Astrocyte of the cerebellum (primary cell): ENCODE results near the gene AP3D1.

Experiments used
- DNase-seq: peaks from one replicate; pipeline ENCODE4 v3.0.0-alpha.2; 2011; ENCODE audit warnings: low read depth
- H3K4me3 ChIP-seq: 2 replicates; pipeline ENCODE4 v1.5.1; 2011; ENCODE audit warnings: mild to moderate bottlenecking, low read depth, low read length, moderate library complexity
- in situ Hi-C: cut with HindIII; loops from 2 replicates; pipeline ENCODE4 v1.10.0; 2017; ENCODE audit warnings: low sequenced_read_pairs
- TF ChIP-seq, protein P1 (sequence below): IDR thresholded peaks from 2 replicates; pipeline ENCODE4 v1.5.1; 2012; ENCODE audit warnings: low read length, low read depth, moderate library complexity, mild to moderate bottlenecking; ENCODE audit errors: missing control alignments

The AP3D1 gene

DNA sequence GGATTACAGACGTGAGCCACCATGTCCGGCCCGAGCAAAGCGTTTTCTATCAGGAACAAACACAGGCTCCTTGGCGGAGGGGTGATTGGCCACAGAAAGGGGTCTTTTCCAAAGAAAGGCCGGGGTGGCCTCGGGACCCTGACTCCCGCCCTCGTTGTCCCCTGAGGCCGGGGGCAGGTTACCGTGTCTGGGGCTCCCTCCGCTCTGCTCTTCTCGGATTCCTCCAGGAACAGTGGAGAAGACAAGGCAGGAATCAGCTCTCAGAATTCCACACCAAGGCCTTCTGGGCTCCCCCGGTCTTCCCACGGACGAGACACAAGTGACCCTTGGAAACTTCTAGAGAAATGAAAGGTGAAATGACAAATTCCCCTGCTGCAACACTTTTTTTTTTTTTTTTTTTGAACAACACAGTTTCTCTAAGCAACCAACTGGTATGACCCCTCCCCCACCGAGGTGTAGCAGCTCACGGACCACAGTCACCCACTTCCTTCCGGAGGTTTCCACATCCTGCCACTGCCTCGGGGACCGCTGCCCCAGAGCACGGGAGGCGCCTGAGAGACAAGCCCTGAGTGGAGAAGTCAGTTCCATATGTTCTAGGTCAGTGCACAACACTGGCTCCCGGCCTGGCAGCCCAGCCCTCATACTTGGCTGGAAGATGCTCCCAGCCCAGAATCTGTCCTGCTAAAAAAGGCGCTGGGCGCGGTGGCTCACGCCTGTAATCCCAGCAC, 66.2 kb downstream of the AP3D1 start:
- H3K4me3 ChIP-seq = no peak overlapping the region
- in situ Hi-C loops = loop anchor here (10.0 kb wide), 1 partner anchor 90 kb away; no protein-coding TSS in a partner anchor
- TF ChIP-seq, protein P1, sequence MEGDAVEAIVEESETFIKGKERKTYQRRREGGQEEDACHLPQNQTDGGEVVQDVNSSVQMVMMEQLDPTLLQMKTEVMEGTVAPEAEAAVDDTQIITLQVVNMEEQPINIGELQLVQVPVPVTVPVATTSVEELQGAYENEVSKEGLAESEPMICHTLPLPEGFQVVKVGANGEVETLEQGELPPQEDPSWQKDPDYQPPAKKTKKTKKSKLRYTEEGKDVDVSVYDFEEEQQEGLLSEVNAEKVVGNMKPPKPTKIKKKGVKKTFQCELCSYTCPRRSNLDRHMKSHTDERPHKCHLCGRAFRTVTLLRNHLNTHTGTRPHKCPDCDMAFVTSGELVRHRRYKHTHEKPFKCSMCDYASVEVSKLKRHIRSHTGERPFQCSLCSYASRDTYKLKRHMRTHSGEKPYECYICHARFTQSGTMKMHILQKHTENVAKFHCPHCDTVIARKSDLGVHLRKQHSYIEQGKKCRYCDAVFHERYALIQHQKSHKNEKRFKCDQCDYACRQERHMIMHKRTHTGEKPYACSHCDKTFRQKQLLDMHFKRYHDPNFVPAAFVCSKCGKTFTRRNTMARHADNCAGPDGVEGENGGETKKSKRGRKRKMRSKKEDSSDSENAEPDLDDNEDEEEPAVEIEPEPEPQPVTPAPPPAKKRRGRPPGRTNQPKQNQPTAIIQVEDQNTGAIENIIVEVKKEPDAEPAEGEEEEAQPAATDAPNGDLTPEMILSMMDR = no peak
- no peak for DNase-seq

DNA sequence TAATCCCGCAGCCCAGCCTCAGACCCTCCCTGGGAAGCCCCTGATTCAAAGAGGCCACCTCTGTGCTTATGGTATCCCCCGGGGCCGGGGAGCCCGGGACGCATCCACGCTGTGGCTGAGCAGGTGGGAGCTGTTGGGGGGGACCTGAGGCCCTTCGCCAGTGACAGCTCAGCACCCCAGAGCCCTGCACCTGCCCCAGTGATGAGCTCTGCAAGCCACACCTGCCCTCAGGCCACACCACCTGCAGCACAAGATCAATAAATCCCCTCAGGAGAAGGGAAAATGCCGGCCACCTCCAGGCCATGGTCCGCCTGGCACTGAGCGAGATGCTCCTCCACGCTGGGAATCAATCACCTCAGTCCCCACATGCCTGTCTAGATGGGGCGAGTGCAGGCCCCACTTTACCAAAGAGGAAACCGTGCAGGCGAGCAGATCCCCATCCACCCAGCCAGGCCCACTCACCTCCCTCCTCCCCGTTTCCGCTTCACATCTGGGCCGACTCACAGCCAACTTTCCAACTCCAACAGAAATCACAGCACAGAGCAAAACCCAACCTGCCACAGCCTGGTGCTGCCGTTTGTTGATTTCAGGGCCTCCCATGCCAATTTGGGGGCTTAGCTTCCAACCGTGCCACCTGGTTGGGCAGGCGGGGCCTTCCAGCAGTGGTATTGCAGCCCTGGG, 68.1 kb downstream of the AP3D1 start:
- no peak for DNase-seq
- TF ChIP-seq, protein P1 = no peak
- in situ Hi-C loops = loop anchor here (10.0 kb wide), 1 partner anchor 89 kb away; no protein-coding TSS in a partner anchor
- no peak overlapping the region for H3K4me3 ChIP-seq

DNA sequence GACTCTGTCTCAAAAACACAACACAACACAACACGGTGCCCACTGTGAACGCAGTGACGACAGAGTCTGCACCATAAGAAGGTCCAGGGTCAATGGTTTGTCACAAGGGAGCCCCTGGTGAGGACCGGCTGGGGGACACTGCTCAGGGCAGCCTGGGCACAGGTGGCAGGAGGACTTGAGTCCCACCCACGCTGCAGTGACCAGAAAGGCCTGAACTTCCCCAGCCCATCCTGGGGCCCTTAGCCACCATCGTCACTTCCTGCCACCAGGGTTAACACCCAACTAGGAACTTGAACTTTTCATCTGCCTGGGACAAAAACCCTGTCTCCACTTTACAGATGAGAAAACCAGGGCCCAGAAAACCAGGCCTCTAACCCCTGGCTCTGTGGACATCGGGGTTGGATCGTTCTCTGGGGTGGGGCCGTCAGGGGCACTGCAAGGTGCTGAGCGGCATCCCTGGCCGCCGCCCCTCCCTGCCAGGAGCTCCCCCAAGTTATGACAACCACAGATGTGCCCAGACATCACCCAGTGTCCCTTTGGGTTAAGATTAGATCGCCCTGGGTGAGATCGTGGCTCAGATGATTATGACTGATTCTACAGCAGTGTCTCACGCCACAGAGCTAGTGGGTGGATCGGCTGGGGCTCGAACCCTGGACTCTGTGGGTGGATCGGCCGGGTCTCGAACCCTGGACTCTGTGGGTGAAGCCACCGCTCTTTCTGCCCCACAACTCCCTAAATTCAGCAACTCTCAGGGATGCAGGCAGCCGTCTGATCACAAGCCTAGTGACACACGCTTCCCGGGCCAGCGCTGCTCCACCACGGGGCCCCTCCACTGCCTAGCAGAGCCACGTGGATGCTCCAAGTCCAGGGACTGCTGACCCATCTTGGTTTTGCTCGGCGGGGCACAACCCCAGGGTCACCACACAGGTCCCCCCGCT, 69.2 kb downstream of the AP3D1 start:
- in situ Hi-C loops = loop anchor here (10.0 kb wide), 1 partner anchor 87 kb away; no protein-coding TSS in a partner anchor
- no peak for DNase-seq
- H3K4me3 ChIP-seq = no peak overlapping the region
- TF ChIP-seq, protein P1 = no peak

DNA sequence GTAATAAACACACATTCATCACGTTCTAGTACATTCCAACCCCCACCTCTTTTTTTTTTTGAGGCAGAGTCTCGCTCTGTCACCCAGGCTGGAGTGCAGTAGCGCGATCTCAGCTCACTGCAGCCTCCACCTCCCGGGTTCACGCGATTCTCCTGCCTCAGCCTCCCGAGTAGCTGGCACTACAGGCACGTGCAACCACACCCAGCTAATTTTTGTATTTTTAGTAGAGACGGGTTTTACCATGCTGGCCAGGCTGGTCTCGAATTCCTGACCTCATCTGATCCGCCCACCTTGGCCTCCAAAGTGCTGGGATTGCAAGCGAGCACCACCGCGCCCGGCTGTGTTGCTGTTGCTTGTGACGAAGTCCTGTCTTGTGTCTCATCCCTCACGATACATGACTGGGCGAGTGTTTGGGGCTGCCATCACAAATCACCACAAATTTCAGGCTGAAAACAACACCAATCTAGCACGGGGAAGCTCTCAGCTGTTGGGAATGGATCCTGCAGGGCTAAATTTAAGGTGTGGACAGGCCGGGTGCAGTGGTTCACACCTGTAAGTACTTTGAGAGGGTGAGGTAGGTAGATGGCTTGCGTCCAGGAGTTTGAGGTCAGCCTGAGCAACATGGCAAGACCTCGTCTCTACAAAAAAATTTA, 70.9 kb downstream of the AP3D1 start:
- no peak overlapping the region for H3K4me3 ChIP-seq
- DNase-seq = no peak
- TF ChIP-seq, protein P1 = no peak
- in situ Hi-C loops = loop anchor here (10.0 kb wide), 1 partner anchor 86 kb away; no protein-coding TSS in a partner anchor

DNA sequence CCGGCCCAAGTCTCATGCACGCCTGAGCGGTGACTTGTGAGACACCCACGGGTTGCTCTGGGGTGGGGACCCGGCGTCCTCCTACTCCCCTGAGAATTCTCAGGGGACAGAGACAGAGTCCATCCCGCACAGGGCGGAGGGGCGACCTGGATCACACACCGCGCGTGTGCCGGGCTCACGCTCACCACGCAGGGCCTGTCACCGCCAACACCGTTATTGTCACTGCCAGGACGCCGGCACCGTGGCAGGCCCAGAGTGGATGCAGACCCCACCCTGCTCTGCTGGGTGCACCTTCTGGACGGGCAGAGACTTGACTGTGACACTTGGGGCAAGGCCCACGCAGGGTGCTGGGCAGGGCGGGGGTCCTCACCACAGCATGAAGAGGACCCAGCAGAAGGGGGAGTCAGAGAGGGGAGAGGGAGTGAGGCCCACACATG, 71.5 kb downstream of the AP3D1 start:
- in situ Hi-C loops = loop anchor here (10.0 kb wide), 1 partner anchor 85 kb away; no protein-coding TSS in a partner anchor
- no peak overlapping the region for H3K4me3 ChIP-seq
- DNase-seq = no peak
- TF ChIP-seq, protein P1 = no peak
